PC-9 (cell line): Measurements from ENCODE around the gene TTLL9. TPM values are rescaled to one million over a fixed set of nuclear protein-coding genes. Genes with fewer than 3 reads are reported as not detected.

Source experiments
- BruUV-seq: library from RNA; stranded (reverse); fragments of 400-500 nt; replicated peaks from 2 replicates; lab custom pipeline; 2021; lab: Mats Ljungman, UMichigan
- CTCF ChIA-PET: fragments of 300-600 bp; sonication (Branson Sonifier 250); formaldehyde crosslinking; loops from one replicate; lab custom pipeline; 2022; ENCODE audit warnings: antibody characterized with exemption; lab: Charles Lee
- POLR2A ChIA-PET: fragments of 300-600 bp; sonication (Branson Sonifier 250); formaldehyde crosslinking; loops from one replicate; lab custom pipeline; 2022; ENCODE audit warnings: antibody characterized with exemption; ENCODE audit not compliant: unreplicated experiment; lab: Charles Lee
- DNase-seq, 2 experiments: peaks; one replicate each; pipeline versions ENCODE4 v3.0.0 to v3.0.0-alpha.2; 2015 to 2022; ENCODE audit warnings: mixed read lengths in 1 of 2
- H2AFZ ChIP-seq: fragments of 200-600 bp; sonication (generic); 2 replicates; pipeline ENCODE4 v1.8.1; 2017; ENCODE audit warnings: antibody characterized with exemption
- H3F3A ChIP-seq: fragments of 200-600 bp; sonication (generic); 2 replicates; pipeline ENCODE4 v1.8.1; 2017; ENCODE audit warnings: antibody characterized with exemption, mild to moderate bottlenecking, low read depth; ENCODE audit not compliant: insufficient read depth
- H3K27ac ChIP-seq: fragments of 200-600 bp; sonication (generic); 2 replicates; pipeline ENCODE4 v1.6.1; 2016; ENCODE audit warnings: mixed run types
- H3K27me3 ChIP-seq: fragments of 200-600 bp; sonication (generic); 2 replicates; pipeline ENCODE4 v1.6.1; 2016; ENCODE audit warnings: low read depth, mixed run types; ENCODE audit not compliant: insufficient read depth
- H3K36me3 ChIP-seq: fragments of 200-600 bp; sonication (generic); 2 replicates; pipeline ENCODE4 v1.6.1; 2016; ENCODE audit warnings: low read depth, mixed run types
- H3K4me1 ChIP-seq: fragments of 200-600 bp; sonication (generic); replicated peaks from 2 replicates; pipeline ENCODE4 v1.6.1; 2016; ENCODE audit warnings: mixed run types; ENCODE audit not compliant: insufficient read depth
- H3K4me2 ChIP-seq: fragments of 200-600 bp; sonication (generic); 2 replicates; pipeline ENCODE4 v1.6.1; 2017; ENCODE audit warnings: mixed run types
- H3K4me3 ChIP-seq: fragments of 200-600 bp; sonication (generic); 2 replicates; pipeline ENCODE4 v1.6.1; 2016; ENCODE audit warnings: mixed run types
- H3K79me2 ChIP-seq: fragments of 200-600 bp; sonication (generic); 2 replicates; pipeline ENCODE4 v1.6.1; 2017; ENCODE audit warnings: low read depth, mixed run types
- H3K9me2 ChIP-seq: fragments of 200-600 bp; sonication (generic); 2 replicates; pipeline ENCODE4 v1.8.1; 2017; ENCODE audit warnings: mild to moderate bottlenecking; ENCODE audit not compliant: insufficient read depth
- H3K9me3 ChIP-seq: fragments of 200-600 bp; sonication (generic); 2 replicates; pipeline ENCODE4 v1.8.1; 2016; ENCODE audit warnings: low read depth; ENCODE audit not compliant: insufficient read depth
- H4K20me1 ChIP-seq: fragments of 200-600 bp; sonication (generic); 2 replicates; pipeline ENCODE4 v1.8.1; 2017; ENCODE audit not compliant: insufficient read depth
- EZH2 ChIP-seq: fragments of 200-600 bp; sonication (generic); IDR thresholded peaks from 2 replicates; pipeline ENCODE4 v1.8.0; 2017; ENCODE audit warnings: antibody characterized with exemption, low read depth
- intact Hi-C: fragments of 100-400 bp; cut with micrococcal nuclease; formaldehyde crosslinking; loops from one replicate; pipeline ENCODE4 v1.10.0; 2022; ENCODE audit not compliant: unreplicated experiment
- total RNA-seq: library from RNA; stranded (reverse); gene quantifications from 2 replicates; pipeline ENCODE4 v1.2.3, GENCODE V29; 2021
- TF ChIP-seq, protein P1 (sequence below): fragments of 200-600 bp; sonication (generic); conservative IDR thresholded peaks from 2 replicates; pipeline ENCODE4 v1.6.1; 2017; ENCODE audit warnings: mixed run types, antibody characterized with exemption, mild to moderate bottlenecking, moderate library complexity

Gene TTLL9
- total RNA-seq, 1 experiment from 2014 or later = 1.8 TPM

GRCh38 chr20:31822421-31823330, 47.8 kb upstream of the TTLL9 start:
- H3K4me1 ChIP-seq = no peaks in the 10 kb centered on the region
- H3K36me3 ChIP-seq = no peaks in the 10 kb centered on the region
- H3K4me2 ChIP-seq = peak overlapping the region; percentile 47
- H3K9me2 ChIP-seq = no peaks in the 10 kb centered on the region
- POLR2A ChIA-PET = interaction anchor here (0.5 to 1.1 kb wide), 2 partner anchors 102 to 129 kb away, joined by 3 to 11 read pairs; partner anchors contain the start of gene PDRG1
- no peaks in the 10 kb centered on the region for H3F3A ChIP-seq
- no peaks in the 10 kb centered on the region for H4K20me1 ChIP-seq
- BruUV-seq = no TSS peak
- no peak overlapping the region for H2AFZ ChIP-seq
- no peaks in the 10 kb centered on the region for H3K79me2 ChIP-seq
- intact Hi-C loops = loop anchor here (1.0 to 2.0 kb wide), 5 partner anchors 24 to 830 kb away; partner anchors contain the start of gene PDRG1
- no peaks in the 10 kb centered on the region for H3K27me3 ChIP-seq
- no peak for TF ChIP-seq EZH2
- TF ChIP-seq, protein P1, sequence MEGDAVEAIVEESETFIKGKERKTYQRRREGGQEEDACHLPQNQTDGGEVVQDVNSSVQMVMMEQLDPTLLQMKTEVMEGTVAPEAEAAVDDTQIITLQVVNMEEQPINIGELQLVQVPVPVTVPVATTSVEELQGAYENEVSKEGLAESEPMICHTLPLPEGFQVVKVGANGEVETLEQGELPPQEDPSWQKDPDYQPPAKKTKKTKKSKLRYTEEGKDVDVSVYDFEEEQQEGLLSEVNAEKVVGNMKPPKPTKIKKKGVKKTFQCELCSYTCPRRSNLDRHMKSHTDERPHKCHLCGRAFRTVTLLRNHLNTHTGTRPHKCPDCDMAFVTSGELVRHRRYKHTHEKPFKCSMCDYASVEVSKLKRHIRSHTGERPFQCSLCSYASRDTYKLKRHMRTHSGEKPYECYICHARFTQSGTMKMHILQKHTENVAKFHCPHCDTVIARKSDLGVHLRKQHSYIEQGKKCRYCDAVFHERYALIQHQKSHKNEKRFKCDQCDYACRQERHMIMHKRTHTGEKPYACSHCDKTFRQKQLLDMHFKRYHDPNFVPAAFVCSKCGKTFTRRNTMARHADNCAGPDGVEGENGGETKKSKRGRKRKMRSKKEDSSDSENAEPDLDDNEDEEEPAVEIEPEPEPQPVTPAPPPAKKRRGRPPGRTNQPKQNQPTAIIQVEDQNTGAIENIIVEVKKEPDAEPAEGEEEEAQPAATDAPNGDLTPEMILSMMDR = peak; percentile 99
- no peaks in the 10 kb centered on the region for H3K9me3 ChIP-seq
- CTCF ChIA-PET = interaction anchor here (0.5 to 1.1 kb wide), 7 partner anchors 14 to 209 kb away, joined by 3 to 13 read pairs (median 4); no protein-coding TSS in a partner anchor
- no peak overlapping the region for H3K27ac ChIP-seq
- peak in 1 of 2 experiments; percentile 76 for DNase-seq
- no peak overlapping the region for H3K4me3 ChIP-seq

DNA sequence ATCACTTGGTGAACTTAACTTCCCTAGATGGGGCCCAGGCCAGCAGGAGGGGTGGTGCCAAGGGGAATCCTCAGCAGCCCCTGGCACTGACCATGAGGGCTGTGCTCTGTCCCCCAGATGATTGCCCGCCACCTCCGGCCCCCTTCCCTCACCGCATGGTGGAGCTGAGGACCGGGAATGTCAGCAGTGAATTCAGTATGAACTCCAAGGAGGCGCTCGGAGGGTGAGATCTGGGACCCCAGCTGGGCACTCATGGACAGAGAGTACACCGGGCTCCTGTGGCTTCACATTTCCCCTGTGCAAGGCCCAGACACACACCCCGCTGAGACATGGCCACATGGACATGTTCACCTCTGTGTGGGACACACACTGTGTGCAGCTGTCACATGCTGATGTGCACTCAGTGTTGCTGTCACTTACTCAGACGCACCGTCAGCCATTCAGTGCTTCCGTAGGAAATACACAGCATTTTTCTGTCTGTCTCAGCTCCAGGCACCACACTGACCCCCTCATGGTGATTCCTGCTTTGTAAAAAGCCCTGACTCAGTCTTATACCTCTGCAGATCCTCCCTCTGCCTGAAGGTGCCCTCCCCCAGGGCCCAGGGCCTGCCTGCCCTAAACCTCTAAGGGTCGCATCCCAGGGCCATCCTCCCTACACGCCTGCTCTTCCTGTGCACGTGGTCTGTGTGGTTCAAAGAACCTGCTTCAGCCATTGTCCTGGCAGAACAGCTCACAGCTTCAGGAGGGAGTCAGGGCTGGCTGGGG, 46.9 kb upstream of the TTLL9 start:
- Histone ChIP-seq H3K9me3 (no peaks in the 10 kb centered on the region), H3K27me3 (no peaks in the 10 kb centered on the region), H3K36me3 (no peaks in the 10 kb centered on the region), H4K20me1 (no peaks in the 10 kb centered on the region), H2AFZ (no peak overlapping the region), H3K4me1 (no peaks in the 10 kb centered on the region), H3K79me2 (no peaks in the 10 kb centered on the region), H3K4me2 (no peak overlapping the region), H3F3A (no peaks in the 10 kb centered on the region), H3K9me2 (no peaks in the 10 kb centered on the region), H3K27ac (no peak overlapping the region), H3K4me3 (no peak overlapping the region)
- TF ChIP-seq EZH2 = no peak
- TF ChIP-seq, protein P1 = no peak
- DNase-seq = no peak
- ChIA-PET POLR2A (interaction anchor here (1.1 kb wide), 1 partner anchor 128 kb away, joined by 11 read pairs; the partner anchor contains the start of gene PDRG1), CTCF (interaction anchor here (0.6 to 1.1 kb wide), 6 partner anchors 13 to 208 kb away, joined by 3 to 13 read pairs (median 4); no protein-coding TSS in a partner anchor)
- intact Hi-C loops = loop anchor here (1.0 to 2.0 kb wide), 4 partner anchors 23 to 829 kb away; no protein-coding TSS in a partner anchor
- no TSS peak for BruUV-seq

DNA sequence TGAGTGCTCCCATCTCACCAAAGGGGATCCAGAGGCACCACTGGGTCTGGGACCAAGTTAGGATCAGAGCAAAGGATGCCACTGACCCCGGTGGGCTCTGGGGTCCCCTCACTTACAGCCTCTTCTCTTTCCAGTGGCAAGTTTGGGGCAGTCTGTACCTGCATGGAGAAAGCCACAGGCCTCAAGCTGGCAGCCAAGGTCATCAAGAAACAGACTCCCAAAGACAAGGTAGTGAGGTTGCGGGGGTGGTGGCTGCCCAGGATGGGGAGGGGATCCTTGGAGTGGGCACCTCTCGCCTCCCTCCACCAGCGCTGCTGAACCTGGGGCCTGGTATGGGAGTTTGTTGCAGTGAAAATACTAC, 46.3 kb upstream of the TTLL9 start:
- H3K4me2 ChIP-seq = no peak overlapping the region
- POLR2A ChIA-PET = no interaction called here

More for the DNA sequence above, 46.3 kb upstream of the TTLL9 start:
- intact Hi-C loops = no loop called here
- Histone ChIP-seq H3K4me3 (no peak overlapping the region), H3K36me3 (no peaks in the 10 kb centered on the region), H2AFZ (no peak overlapping the region), H3K4me1 (no peaks in the 10 kb centered on the region), H3F3A (no peaks in the 10 kb centered on the region), H4K20me1 (no peaks in the 10 kb centered on the region), H3K9me3 (no peaks in the 10 kb centered on the region), H3K79me2 (no peaks in the 10 kb centered on the region), H3K9me2 (no peaks in the 10 kb centered on the region), H3K27me3 (no peaks in the 10 kb centered on the region), H3K27ac (no peak overlapping the region)
- BruUV-seq = no TSS peak
- CTCF ChIA-PET = no interaction called here
- DNase-seq = no peak
- TF ChIP-seq EZH2 = no peak
- TF ChIP-seq, protein P1 = no peak
